Fibroblast of mammary gland (primary cell): ENCODE measurements around the gene FAM13B.

Experiments used
- DNase-seq: peaks from one replicate; pipeline ENCODE4 v3.0.0-alpha.2; 2010; ENCODE audit warnings: low read depth
- H3K4me3 ChIP-seq: 2 replicates; pipeline ENCODE4 v1.5.1; 2011; ENCODE audit warnings: low read depth, mild to moderate bottlenecking, low read length, moderate library complexity; ENCODE audit not compliant: control insufficient read depth
- TF ChIP-seq, protein P1 (sequence below): conservative IDR thresholded peaks from 2 replicates; pipeline ENCODE4 v1.5.1; 2011; ENCODE audit warnings: low read depth, low read length, inconsistent platforms; ENCODE audit not compliant: control insufficient read depth, insufficient read depth

Gene FAM13B

DNA sequence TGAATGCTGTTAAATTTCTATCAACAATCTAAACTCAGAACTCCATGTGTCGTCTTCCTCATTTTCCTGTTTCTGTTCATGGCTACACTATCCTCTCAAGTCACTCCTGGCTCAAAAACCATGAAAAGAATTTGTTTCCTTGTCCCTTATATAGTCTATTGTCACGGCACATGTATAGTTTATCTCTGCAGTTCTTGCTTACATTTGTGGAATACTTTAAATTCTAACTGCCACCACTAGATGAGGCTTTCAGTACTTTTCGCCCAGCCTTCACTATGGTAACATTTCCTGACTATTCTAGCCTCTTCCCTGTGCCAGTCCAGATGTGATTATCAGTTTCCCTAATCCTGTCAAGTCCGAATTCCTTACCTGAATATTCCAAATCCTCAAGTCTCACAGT is 109.0 kb downstream of the FAM13B start:
- TF ChIP-seq, protein P1, sequence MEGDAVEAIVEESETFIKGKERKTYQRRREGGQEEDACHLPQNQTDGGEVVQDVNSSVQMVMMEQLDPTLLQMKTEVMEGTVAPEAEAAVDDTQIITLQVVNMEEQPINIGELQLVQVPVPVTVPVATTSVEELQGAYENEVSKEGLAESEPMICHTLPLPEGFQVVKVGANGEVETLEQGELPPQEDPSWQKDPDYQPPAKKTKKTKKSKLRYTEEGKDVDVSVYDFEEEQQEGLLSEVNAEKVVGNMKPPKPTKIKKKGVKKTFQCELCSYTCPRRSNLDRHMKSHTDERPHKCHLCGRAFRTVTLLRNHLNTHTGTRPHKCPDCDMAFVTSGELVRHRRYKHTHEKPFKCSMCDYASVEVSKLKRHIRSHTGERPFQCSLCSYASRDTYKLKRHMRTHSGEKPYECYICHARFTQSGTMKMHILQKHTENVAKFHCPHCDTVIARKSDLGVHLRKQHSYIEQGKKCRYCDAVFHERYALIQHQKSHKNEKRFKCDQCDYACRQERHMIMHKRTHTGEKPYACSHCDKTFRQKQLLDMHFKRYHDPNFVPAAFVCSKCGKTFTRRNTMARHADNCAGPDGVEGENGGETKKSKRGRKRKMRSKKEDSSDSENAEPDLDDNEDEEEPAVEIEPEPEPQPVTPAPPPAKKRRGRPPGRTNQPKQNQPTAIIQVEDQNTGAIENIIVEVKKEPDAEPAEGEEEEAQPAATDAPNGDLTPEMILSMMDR, result no peak
- DNase-seq, result no peak
- no peak overlapping the region for H3K4me3 ChIP-seq

DNA sequence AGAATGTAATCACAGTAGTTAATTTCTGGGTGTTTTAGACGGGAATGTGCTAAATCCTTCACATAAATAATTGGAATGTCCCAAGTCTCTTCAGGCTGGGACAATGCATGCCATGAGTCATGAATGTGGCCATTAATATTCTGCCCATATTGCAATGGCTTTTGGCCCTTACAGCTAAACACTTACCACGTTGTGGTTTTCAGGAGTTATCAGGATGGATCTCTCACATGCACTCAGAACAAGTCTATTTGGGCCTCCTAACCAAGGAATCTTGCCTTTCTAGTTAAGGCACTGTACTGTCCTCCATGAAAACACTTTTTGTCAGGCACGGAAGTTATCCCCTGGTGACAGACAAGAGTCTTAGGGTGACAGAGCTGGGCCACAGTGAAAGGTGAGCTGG is 110.9 kb downstream of the FAM13B start:
- H3K4me3 ChIP-seq, result no peak overlapping the region
- TF ChIP-seq, protein P1, result no peak
- DNase-seq, result peak; percentile 27

DNA sequence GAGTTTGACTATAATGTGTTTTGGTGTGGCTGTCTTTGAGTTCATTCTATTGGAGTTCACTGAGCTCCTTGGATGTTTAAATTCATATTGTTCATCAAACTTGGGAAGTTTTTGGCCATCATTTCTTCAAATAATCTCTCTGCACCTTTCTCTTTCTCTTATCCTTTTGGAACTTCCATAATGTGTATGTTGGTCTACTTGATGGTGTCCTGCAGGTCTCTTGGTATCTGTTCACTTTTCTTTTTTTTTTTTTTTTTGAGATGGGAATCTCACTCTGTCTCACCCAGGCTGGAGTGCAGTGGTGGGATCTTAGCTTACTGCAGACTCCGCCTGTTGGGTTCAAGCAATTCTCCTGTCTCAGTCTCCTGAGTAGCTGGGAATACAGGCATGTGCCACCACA is 116.0 kb downstream of the FAM13B start:
- no peak for DNase-seq
- no peak overlapping the region for H3K4me3 ChIP-seq
- TF ChIP-seq, protein P1, result no peak

DNA sequence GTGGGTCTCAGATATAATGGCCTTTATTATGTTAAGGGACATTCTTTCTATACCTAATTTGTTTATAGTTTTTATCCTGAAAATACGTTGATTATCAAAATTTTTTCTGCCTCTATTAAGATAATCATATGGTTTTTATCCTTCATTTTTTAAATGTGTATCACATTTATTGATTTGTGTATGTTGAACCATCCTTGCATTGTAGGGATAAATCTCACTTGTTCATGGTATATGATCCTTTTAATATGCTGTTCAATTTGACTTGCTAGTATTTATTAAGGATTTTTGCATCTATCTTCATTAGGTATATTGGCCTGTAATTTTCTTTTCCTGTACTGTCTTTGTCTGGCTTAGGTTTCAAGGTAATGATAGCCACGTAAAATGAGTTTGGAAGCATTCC is 118.1 kb downstream of the FAM13B start:
- TF ChIP-seq, protein P1, result no peak
- no peak overlapping the region for H3K4me3 ChIP-seq
- no peak for DNase-seq

DNA sequence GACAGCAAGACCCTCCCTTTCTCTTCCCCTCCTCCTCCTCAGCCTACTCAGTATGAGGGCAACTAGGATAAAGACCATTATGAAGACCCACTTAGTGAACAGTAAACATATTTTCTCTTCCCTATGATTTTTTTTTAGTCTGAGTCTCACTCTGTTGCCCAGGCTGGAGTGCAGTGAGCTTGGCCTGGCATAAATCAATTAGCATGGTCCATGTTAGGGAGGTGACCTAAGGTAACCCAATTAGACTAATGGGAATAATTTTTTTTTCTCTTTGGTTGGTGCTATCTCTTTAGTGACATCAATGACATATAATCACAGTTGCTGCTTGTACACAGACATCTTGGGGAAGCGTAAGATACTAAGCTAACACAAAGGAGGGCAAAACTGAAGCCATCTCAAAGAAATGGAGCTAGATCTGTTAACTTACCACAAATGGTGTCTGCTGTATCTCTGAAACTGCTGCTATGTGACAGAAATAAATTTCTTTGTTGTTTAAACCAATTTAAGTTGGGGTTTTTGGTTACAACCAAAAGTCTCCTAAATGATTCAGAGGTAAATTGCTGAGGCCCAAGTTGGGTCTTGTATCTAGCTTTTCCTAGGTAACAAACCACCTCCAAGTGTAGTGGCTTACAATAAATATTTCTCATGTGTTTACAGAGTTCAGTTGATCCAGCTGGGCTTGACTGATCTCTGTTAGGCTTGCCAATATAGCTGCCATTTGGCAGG is 130.3 kb downstream of the FAM13B start:
- no peak overlapping the region for H3K4me3 ChIP-seq
- TF ChIP-seq, protein P1, result no peak
- no peak for DNase-seq

DNA sequence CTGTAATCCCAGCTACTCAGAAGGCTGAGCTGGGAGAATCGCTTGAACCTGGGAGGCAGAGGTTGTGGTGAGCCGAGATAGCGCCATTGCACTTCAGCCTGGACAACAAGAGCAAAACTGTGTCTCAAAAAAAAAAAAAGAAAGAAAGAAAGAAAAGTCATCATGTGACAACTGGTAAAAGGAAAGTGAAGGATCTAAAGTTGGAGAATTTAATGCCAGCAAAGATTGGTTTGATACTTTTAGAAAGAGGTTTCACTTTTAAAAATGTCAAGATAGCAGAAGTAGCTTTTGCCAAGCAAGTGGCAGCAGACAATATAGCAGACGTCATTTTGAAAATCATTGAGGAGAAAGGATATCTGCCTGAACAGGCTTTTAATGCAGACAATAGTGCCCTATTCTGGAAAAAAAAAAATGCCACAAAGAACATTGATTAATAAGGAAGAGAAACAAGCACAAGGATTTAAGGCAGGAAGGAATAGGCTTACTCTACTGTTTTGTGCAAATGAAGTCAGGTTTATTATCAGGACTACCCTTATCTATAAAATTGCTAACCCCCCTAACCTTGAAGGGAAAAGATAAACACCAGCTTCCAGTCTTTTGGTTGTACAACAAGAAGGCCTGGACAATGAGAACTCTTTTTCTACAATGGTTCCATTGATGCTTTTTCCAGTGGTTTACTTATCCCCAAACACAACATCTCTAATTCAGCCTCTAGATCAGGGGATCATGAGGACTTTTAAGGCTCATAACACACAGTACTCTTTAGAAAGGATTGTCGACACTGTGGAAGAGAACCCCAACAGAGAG is 131.7 kb downstream of the FAM13B start:
- TF ChIP-seq, protein P1, result no peak
- no peak overlapping the region for H3K4me3 ChIP-seq
- DNase-seq, result no peak

DNA sequence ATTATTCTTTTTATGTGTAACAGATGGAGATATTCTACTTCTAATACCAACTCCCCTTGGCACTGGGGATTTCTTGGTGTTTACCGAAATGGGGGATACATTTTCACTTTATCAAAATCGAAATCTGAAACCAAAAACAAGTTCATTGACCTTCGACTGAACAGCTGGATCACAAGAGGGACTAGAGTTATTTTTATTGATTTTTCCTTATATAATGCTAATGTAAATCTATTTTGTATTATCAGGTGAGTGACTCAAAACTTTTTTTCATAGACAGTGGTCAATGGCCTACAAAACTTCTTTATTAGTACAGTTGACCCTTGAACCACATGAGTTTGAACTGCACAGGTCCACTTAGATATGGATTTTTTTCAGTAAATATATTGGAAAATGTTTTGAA is 133.4 kb downstream of the FAM13B start:
- H3K4me3 ChIP-seq, result no peak overlapping the region
- no peak for DNase-seq
- TF ChIP-seq, protein P1, result no peak
